ENCODE measurements around the gene SOX9. TPM values are rescaled to one million over a fixed set of nuclear protein-coding genes. Genes with fewer than 3 reads are reported as not detected.

The SOX9 gene
- total and polyA plus RNA-seq, 9 of the 15 experiments (the other 6 are each of a cell fraction or from before 2014, with no cell fraction given), result 0.04 TPM; not detected in 8

- intact Hi-C loops (cut with micrococcal nuclease) (no loop called here), in situ Hi-C loops (cut with MboI) (no loop called here)
- DNase-seq (ENCODE audit: extremely low read depth in 1 of 4, low spot score in 3 of 4), result no peak
- Histone ChIP-seq H3K4me1 (replicated peaks in 1 of 2; ENCODE audit: control insufficient read depth in 2 of 2, insufficient read depth in 2 of 2, low read length in 2 of 2) (no peaks in the 10 kb centered on the region), H3K36me3 (ENCODE audit: control insufficient read depth, insufficient read depth, low read length) (no peaks in the 10 kb centered on the region), H3K27me3 (ENCODE audit: control insufficient read depth in 2 of 2, insufficient read depth in 2 of 2, low read length in 2 of 2) (no peaks in the 10 kb centered on the region), H3K27ac (ENCODE audit: extremely low read depth, low read depth, low read length) (no peak overlapping the region), H4K20me1 (replicated peaks; ENCODE audit: control insufficient read depth, insufficient read depth, low read length) (no peaks in the 10 kb centered on the region), H3K4me2 (ENCODE audit: insufficient read depth, low read length) (no peak overlapping the region), H3K9me3 (replicated peaks; ENCODE audit: control insufficient read depth, insufficient read depth, low read depth, low read length) (no peaks in the 10 kb centered on the region), H3K9ac (ENCODE audit: insufficient read depth in 1 of 2, low read depth in 2 of 2, low read length in 2 of 2) (no peak overlapping the region), H3K79me2 (ENCODE audit: control insufficient read depth, insufficient read depth, low read length) (no peaks in the 10 kb centered on the region), H3K9me1 (ENCODE audit: control insufficient read depth, insufficient read depth, low read length) (no peaks in the 10 kb centered on the region), H2AFZ (ENCODE audit: low read depth, low read length) (no peak overlapping the region), H3K4me3 (no peak overlapping the region)
- 0% methylated on average over 10 of the region's 11 CpGs for WGBS (ENCODE audit: insufficient coverage, low coverage, missing lambda C conversion rate)
- no peak for TF ChIP-seq GATA2 (CRISPR knock-in tag; IDR thresholded peaks at IDR 0.05)
- TF ChIP-seq ZBTB40 (IDR thresholded peaks at IDR 0.05), result no peak
- no peak for TF ChIP-seq ZBTB40 (CRISPR knock-in tag; IDR thresholded peaks at IDR 0.05)
- POLR2A ChIA-PET, result no interaction called here
- CTCF ChIA-PET (ENCODE audit: low intra/inter-chr PET ratio), result no interaction called here
- FAIRE-seq, result no peak
- no TSS peak for BruUV-seq (replicated peaks)
- no peak for ATAC-seq
These were observed 16.5 kb upstream of the SOX9 start for GRCh38 chr17:72104164-72104862.

All from K562 (cell line).